HG02970 (cell line): ENCODE data around the gene OR51E2.

Experiments
- ATAC-seq: cut with Tn5 transposase; IDR thresholded peaks from one replicate; pipeline ENCODE4 v1.9.1; 2021; ENCODE audit warnings: mild to moderate bottlenecking, moderate library complexity, moderate number of reproducible peaks; ENCODE audit not compliant: unreplicated experiment, low FRiP score

OR51E2 gene

GRCh38 chr11:4664786-4665185 lies 32.9 kb downstream of the OR51E2 start:
- ATAC-seq, result no peak

DNA sequence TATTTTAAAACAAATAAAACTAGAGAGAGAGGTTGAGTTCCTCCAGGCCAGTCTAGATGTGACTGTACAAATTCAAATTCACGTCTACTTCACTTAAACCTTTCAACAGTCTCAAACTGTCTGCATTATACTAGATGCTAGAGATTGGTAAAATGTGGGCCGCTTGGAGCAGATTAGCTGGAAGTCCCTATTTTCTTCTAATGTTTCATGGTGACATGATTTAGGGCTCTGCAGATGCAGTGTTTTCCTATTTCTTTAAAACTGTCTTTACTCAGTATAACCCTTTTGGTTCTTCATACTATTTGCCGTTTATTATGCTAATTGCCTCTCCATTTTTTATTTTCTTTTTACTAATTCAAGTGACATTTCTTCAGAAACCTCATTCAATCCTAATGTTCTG lies 33.5 kb downstream of the OR51E2 start:
- no peak for ATAC-seq

GRCh38 chr11:4662876-4663275 lies 34.8 kb downstream of the OR51E2 start:
- no peak for ATAC-seq

- ATAC-seq, result no peak
These were observed 38.8 kb downstream of the OR51E2 start for GRCh38 chr11:4658629-4659445.

DNA sequence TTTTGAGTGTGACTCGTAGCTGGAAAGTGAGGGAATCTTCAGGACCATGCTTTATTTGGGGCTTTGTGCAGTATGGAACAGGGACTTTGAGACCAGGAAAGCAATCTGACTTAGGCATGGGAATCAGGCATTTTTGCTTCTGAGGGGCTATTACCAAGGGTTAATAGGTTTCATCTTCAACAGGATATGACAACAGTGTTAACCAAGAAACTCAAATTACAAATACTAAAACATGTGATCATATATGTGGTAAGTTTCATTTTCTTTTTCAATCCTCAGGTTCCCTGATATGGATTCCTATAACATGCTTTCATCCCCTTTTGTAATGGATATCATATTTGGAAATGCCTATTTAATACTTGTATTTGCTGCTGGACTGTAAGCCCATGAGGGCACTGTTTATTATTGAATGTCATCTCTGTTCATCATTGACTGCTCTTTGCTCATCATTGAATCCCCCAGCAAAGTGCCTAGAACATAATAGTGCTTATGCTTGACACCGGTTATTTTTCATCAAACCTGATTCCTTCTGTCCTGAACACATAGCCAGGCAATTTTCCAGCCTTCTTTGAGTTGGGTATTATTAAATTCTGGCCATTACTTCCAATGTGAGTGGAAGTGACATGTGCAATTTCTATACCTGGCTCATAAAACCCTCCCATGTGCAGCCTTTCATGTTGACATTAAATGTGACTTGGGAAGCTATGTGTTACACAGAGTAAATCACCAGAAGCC lies 42.9 kb downstream of the OR51E2 start:
- no peak for ATAC-seq

- no peak for ATAC-seq
These were observed 49.9 kb downstream of the OR51E2 start for GRCh38 chr11:4647766-4648165.

- no peak for ATAC-seq
These were observed 51.7 kb downstream of the OR51E2 start for GRCh38 chr11:4645974-4646373.

DNA sequence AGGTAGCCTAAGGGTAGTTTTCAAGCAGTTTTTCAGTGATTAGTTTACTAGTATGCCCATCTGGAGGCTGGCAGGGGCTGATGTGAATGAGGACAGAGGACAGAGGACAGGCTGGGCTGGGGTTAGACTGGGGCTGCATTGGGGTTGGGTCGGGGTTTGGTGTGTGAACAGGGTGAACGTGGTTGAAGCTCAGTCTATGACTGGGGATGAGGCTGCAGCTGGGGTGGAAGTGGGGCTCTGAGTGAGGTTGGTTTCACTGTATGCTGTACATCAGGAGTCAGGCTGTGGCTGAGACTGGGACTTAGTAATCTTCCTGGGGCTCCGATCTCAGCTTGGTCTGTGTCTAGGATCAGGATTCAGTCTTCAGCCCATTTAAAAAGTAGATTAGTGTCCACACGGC lies 53.4 kb downstream of the OR51E2 start:
- ATAC-seq, result no peak

GRCh38 chr11:4643682-4644081 lies 54.0 kb downstream of the OR51E2 start, which contains the start of gene OR51E1:
TSS of gene OR51E1 (plus strand) at chr11:4643982. CDS start at chr11:4652527, 8,545 bp downstream.
- no peak for ATAC-seq

GRCh38 chr11:4643076-4643475 lies 54.6 kb downstream of the OR51E2 start:
- no peak for ATAC-seq

GRCh38 chr11:4642043-4642442 lies 55.6 kb downstream of the OR51E2 start:
- ATAC-seq, result no peak

DNA sequence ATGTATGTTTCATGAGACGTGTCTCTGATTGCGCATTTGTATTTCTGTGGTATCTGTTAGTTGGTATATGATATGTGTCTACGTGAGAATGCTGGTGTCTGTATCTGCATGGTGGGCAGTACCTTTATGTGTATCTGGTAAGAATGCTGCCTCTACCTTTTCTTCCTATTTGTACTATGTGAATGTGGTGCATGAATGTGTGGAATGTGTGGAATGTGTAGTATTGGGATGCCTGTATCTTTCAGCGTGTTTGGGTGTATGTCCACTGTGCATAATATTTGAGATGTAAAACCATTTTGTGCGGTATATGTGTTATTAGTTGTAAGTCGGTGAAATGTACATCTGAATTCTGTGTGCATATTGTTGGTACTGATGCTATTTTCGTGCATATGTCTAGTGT lies 56.2 kb downstream of the OR51E2 start:
- ATAC-seq, result no peak

DNA sequence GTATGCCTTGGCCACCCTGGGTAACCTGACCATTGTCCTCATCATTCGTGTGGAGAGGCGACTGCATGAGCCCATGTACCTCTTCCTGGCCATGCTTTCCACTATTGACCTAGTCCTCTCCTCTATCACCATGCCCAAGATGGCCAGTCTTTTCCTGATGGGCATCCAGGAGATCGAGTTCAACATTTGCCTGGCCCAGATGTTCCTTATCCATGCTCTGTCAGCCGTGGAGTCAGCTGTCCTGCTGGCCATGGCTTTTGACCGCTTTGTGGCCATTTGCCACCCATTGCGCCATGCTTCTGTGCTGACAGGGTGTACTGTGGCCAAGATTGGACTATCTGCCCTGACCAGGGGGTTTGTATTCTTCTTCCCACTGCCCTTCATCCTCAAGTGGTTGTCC lies 57.7 kb downstream of the OR51E2 start:
- no peak for ATAC-seq

DNA sequence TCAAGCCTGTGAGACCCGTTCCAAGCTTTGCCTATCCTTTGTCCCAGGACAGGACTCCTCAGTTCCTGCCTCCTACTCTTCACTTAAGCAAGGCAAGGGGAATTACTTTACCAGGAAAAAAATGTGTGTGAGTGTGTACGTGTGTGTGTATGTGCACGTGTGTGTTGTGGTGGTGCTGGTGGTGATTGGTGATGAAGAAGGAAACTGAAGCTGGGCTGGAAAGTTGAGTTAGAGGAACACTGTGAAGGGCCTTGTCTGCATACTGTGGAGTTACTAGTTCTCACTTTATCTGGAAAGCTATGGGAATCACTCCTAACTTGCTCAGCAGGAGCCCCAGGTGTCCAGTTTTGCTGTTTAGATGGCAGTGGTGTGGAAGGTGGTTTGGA lies 60.0 kb downstream of the OR51E2 start:
- no peak for ATAC-seq

- peak; percentile 88 for ATAC-seq
These were observed 60.5 kb downstream of the OR51E2 start, which contains the start of gene OR51D1 for GRCh38 chr11:4636962-4637661. TSS of gene OR51D1 (plus strand) at chr11:4637477. CDS start at chr11:4639791, 2,314 bp downstream.

DNA sequence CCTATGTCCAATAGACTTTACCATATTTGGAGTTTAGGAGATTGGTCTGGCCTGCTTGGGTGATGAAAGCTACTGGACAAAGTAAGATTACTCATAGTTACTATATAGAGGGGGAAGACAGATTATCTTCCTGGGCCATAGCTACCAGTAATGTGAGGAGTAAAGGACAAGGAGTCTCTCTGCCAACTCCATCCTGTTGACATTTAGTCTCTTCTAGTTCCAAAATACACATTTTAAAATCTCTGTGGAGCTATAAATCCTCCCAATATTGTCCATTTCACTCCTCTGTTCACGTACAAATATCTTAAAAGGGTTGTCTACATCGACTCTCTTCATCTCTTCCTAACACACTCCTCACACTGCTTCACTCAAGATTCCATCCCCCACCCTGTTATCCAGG lies 61.5 kb downstream of the OR51E2 start:
- ATAC-seq, result no peak
